GM18517 (cell line): Measurements from ENCODE around the gene ANXA2.

Experiments
- ATAC-seq: cut with Tn5 transposase; IDR thresholded peaks from one replicate; pipeline ENCODE4 v1.9.1; 2021; ENCODE audit warnings: mild to moderate bottlenecking, moderate library complexity; ENCODE audit not compliant: unreplicated experiment

Gene ANXA2

GRCh38 chr15:60390871-60391501 lies 6.8 kb downstream of the ANXA2 start:
- ATAC-seq = no peak

- ATAC-seq = no peak
Observed at GRCh38 chr15:60390231-60390630, 7.6 kb downstream of the ANXA2 start.

- ATAC-seq = no peak
Observed at GRCh38 chr15:60389261-60390077, 8.3 kb downstream of the ANXA2 start.

GRCh38 chr15:60387321-60387720 lies 10.5 kb downstream of the ANXA2 start:
- no peak for ATAC-seq

GRCh38 chr15:60386615-60387014 lies 11.2 kb downstream of the ANXA2 start:
- no peak for ATAC-seq

DNA sequence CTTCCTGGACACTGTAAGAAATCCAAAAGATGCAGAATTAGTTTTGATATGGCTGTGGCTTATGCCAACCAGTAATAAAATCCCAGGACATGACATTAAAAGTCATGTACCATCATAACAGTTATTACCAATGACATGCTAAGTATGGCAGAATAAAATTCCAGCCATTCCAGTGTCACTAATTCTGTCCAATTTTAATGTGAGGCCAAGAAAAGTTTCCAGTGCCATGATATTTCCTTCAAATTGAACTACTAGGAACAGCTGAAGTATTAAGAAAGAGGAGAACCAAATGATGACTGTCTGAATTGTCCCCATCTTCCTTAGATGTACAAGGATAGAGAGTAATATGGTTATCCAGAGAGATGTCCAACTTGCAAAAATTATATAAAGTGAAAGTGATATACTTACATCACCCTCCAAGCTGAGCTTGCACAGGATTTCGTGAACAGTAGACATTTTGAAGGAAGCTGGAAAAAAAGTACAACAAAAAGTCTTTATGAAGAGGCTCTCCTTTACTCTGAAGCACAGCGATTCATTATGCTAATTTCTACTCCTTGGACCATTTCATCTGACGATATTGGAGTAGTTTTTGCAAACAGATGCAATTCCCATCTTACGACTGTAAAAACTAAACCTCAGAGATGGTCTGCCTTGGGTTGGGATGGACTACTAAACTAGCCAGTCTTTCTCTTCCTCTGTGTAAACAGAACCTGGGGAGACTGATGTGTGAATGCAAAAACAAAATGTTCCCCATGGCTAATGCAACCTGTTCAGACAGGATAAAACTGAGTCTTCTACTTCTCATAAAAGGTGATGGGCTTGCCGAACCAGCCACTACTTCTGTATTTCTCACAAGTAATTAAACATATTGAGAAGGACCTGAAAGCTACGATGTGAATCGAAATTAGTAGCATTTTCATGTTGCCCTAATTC lies 11.9 kb downstream of the ANXA2 start:
- ATAC-seq = no peak

DNA sequence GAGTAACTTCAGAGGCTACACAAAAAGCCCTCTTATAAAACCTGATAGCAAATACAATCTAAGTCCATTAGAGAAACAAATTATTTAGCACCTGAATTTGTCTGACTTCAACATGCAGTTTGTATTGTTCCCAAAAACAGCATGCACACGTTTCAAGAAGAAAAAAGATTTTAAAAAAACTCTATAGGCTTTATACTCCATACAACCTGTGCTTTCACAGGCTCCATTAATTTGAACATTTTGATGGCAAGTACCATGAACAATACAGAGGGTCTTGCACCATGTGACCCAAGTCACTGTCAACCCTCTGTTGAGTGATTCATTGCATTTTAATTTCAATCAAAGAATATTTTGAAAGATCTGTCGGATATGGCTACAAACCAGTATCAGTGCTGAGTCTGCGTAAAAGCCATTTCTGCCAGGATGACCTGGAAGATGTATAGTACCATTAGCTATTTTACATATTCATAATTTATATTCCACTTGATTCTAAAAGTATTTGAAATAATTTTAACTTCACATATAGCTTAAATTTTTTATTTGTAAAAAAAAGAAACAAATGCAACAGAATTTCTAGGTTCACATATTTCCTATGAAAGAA lies 13.2 kb downstream of the ANXA2 start:
- ATAC-seq = no peak

DNA sequence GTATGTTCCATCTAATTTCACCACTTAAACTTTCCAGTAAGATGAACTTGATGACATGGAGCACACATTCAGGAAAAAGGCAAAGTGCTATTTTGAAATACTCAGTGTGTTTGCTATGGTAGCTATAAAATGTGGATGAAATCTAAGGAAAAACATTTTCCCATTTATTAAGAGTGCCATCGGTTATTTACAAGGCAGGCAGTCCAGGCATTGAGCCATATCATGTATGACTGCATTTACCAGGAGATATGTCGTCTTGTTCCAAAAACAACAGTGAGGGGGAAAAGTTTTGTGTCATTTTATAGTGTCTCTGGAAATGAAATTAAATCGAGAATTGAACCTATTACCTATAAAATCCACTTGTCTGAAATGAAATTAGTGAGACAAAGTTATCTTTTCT lies 13.7 kb downstream of the ANXA2 start:
- no peak for ATAC-seq

DNA sequence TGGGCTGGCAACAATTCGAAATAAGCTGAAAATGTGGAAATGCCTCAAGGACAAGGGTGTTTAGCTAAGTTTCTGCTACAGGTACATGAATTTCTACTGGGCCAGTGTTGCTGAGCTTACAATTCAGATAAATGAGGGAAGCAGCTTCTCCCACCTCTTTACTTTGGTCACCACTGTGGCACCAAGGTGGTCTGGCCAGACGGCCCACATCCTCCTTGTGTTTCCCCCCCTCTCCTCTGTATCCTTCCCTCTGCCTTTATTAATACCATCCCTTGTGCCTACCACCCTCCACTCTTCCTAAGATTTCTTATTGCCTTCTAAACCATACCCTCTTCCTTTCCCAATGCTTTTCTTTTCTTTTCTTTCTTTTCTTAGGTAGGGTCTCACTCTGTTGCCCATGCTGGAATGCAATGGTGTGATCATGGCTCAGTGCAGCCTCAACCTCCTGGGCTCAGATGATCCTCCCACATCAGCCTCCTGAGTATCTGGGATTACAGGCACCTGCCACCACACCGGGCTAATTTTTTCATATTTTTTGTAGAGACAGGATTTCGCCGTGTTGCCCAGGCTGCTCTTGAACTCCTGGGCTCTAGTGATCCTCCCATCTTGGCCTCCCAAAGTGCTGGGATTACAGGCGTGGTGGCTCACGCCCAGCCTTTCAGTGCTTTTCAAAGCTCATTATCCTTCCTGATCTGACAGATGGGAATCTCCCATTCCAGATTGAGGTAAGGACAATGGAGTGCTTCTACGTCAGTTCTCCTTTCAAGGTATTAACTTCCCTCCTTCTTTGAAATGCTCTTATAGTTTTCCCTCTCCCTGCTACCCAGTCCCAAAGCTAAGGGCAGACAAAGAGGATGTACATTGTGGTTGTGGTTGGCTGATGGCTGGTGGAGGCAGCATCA lies 14.8 kb downstream of the ANXA2 start:
- no peak for ATAC-seq

DNA sequence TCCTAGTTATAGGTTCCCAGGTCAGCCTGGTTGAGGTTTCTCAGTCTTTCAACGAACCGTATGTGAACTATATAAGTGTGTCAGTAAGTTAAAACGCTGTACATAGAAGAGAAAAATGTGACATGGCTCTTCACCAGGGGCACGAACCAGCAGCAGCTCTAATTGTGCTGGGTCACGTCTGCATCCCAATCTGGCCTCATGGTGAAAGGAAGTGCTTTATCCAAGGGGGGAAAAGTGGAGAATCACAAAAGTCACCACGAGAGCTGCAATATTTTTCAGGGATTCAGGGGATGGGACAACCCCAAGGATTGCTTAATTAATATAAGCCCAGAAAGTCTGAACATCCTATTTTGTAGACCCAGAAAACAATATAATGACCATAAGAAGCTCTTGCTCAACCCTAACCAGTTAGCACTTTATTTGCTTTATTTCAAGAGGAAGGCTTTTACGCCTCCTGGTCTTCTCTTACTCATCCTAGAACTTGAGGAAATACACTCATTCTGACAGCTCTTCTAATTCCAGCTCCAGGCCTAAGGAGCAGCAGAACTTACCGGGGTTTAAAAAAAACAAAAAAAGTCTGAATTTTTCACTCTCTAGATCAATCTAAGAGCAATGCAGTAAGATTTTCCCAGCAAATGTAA lies 16.5 kb downstream of the ANXA2 start:
- no peak for ATAC-seq

DNA sequence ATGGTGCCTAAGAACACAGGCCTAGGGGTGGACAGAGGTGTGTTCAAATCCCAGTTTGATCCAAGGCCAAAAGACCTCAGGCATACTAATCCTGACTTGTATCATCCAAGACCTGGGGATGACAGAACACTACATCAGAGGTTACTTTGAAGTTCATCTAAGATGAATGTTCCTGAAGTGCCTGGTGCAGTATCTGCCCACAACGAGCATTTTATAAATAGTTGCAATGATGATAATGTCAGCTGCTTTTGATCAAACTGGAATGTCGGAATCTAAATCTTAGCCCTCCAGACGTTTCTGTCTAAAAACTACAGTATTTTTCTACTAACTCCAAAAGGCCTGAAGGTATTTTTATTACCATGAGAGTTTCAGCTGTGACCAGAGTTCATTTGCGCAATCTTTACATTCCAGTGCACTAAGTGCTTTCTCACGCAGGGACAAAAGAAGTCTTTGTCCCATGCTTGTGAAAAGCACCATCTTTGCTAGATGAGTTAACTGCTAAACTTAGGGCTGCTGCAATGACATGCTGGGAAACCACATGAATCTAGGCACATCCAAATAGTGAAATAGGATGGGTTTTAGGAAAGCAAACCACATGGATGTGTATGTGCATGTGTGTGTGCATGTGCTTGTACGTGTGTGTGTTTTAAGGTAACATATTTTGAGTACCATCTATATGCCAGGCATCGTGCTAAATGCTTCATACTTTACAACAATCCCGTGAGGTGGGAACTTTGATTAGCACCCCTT lies 18.1 kb downstream of the ANXA2 start:
- ATAC-seq = no peak

DNA sequence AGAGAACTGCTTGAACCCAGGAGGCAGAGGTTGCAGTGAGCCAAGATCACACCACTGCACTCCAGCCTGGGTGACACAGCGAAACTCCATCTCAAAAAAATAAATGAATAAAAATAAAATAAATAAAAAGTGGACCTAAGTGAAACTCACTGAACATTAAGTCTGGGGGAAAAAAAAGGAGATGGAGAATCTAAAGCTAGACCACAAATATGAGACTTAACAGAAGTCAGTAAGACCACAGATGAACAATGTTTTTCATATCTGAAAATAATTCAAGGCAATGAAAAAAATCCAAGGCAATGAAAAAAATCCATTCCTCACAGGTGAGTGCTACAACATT lies 18.6 kb downstream of the ANXA2 start:
- no peak for ATAC-seq

DNA sequence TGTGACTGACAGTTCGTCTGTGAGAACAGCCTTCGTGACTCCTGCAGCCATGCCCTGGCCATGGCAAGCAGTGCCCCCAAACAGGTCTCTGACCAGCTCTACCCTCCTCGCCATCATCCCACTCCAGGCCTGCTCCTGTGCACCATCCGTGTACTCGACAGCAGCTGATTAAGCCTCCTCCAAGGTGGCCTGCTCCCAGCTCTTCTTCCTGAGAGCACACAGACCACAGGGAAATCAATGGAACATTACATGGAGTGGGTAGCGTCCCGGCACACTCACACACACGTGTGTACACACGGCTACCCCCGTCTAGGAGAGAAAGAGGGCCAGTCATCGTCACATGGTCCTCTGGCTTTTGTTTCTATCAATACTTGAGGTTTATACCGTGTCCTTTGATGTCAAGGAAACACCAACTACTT lies 21.1 kb downstream of the ANXA2 start:
- ATAC-seq = no peak

GRCh38 chr15:60375306-60375705 lies 22.5 kb downstream of the ANXA2 start:
- no peak for ATAC-seq

GRCh38 chr15:60374628-60375081 lies 23.1 kb downstream of the ANXA2 start:
- no peak for ATAC-seq

GRCh38 chr15:60374209-60374608 lies 23.6 kb downstream of the ANXA2 start:
- ATAC-seq = no peak

DNA sequence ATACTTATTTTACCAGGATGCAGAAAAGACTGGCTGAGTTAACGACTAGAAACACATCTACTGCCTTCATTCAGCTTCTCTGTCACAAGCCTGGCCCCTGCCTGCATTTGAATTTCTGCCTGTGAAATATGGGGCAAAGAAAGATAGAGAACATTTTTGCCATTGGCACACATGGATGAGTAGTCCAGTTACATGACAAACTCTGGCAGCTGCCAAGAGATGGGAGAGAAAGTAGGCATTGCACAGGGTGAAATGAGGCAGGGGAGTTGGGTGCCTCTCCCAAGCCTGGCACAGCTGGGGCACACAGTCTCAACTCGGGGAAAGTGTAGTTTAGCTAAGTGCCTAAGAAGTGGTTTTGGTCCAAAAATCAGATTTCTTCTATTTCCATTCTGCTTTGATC lies 24.0 kb downstream of the ANXA2 start:
- no peak for ATAC-seq

DNA sequence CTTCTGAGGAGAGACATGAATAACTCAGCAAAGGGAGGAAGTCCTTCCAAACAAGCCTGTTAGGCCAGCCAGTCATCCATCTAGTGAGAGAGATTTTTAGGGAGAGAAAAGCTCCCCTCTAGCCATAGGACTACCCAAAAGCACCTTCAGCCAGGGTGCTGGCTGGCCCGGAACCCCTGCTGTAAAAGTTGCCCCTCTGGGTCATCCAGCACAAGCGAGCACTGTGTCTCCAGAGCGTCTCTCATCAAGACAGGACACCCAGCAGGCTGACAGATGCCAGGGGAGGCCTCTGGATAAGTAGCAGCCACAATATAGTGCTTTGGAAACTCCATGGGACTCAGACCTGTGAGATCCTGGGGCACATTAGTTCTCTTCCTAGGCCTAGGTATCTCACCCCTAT lies 24.5 kb downstream of the ANXA2 start:
- no peak for ATAC-seq

DNA sequence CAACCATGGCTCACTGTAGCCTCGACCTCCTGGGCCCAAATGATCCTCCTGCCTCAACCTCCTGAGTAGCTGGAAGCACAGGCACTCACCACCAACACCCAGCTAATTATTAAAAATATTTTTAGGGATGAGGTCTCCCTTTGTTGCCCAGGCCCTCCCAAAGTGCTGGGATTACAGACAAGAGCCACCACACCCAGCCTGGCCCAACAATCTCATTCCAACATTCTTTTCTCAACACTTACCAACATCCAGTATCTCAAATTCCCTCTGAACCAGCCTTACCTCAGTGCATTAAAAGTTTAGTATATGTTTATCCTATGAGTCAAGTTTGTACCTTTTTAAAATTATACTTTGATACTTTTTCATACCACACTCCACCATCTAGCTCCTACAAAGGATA lies 25.0 kb downstream of the ANXA2 start:
- ATAC-seq = no peak
